ENCODE data around the gene KRT4.

The KRT4 gene

GRCh38 chr12:52821826-52822660, 8.1 kb upstream of the KRT4 start:
- no peak for DNase-seq (ENCODE audit: low spot score)

DNA sequence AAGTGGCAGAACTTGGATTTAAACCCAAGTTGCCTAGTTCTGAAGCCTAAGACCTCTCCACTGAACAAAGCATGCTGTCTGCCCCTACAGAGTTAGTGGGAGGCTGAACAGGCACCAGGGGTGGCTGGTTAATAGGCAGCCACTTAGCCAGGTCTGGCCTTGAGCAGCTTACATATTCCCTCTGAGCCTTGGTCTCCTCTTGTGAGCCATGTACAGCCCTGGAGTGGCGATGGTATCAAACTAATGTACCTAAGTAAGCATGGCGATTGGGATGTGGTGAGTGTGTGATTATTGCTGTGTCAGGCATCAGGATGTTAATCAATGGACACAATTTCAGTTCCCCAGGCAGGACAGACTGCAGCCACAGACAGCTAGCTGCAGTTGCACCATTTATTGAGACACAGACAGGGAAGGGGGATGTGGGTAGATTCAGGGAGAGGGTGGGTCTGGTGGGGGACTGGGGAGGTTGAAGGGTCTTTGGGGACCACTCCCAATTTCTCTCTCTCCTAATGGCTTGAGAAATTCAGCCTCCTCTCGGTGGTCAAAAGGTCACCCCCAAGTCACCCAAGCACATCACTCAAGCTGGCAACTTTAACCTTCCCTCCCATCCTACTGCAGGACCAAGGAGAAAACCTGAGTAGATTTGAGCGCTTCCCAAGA, 7.3 kb upstream of the KRT4 start:
- no peak for DNase-seq (ENCODE audit: low spot score)

DNA sequence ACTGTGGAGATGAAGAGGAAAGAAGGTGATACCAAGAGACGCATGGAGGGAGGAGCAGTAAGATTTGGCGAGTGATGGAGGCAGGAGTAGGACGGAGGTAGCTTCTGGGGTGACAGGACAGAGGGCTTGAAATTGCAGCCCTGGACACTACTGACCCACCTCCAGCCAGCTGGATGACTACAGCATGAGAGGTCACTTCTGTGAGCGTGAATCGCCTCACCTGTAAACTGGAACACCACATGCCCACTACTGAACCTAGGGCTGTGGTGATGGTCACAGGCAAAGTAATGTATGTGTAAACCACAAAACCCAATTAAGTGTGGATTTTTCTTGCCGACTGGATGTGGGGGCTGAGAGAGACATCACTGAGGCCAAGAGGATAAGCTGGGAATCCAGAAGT, 6.6 kb upstream of the KRT4 start:
- no peak for DNase-seq (ENCODE audit: low spot score)

GRCh38 chr12:52819731-52820510, 6.0 kb upstream of the KRT4 start:
- no peak for DNase-seq (ENCODE audit: low spot score)

GRCh38 chr12:52818887-52819420, 5.0 kb upstream of the KRT4 start:
- no peak for DNase-seq (ENCODE audit: low spot score)

DNA sequence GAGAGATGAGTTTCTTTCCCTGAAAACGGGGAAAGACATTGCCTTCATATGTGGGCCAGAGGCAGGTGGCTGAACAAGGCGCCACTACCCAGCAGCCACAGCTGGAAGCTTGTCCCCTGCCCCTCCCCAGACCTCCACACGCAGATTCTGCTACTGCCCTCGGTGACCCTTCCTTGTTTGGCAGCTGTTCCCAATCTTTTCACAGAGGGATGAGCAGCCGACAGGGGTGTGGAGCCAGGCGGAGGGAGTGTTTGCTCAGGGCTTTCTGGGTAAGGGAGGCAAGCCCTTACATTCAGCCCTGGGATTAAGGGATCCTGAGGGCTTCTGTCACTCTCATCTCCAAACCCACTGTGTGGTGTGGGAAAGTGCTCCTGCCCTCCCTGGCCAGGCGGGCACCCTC, 4.5 kb upstream of the KRT4 start:
- DNase-seq (ENCODE audit: low spot score), result no peak

GRCh38 chr12:52817699-52818238, 3.9 kb upstream of the KRT4 start:
- no peak for DNase-seq (ENCODE audit: low spot score)

GRCh38 chr12:52817003-52817698, 3.2 kb upstream of the KRT4 start:
- no peak for DNase-seq (ENCODE audit: low spot score)

- DNase-seq (ENCODE audit: low spot score), result no peak
These were observed 2.0 kb upstream of the KRT4 start for GRCh38 chr12:52815676-52816588.

DNA sequence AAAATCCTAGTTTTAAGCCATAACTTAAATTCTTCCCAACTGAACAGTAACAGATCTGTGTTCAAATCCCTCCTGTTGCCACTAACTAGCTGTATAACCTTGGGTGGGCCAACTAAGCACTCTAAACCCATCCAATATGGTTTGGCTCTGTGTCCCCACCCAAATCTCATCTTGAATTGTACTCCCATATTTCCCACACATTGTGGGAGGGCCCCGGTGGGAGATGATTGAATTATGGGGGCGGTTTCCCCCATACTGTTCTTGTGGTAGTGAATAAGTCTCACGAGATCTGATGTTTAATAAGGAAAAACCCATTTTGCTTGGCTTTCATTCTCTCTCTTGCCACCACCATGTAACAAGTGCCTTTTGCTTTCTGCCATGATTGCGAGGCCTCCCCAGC, 1.2 kb upstream of the KRT4 start:
- no peak for DNase-seq (ENCODE audit: low spot score)

GRCh38 chr12:52814710-52815155, 817 bp upstream of the KRT4 start:
- no peak for DNase-seq (ENCODE audit: low spot score)

- DNase-seq (ENCODE audit: low spot score), result no peak
These were observed 605 bp downstream of the KRT4 start for GRCh38 chr12:52813203-52813819.

- no peak for DNase-seq (ENCODE audit: low spot score)
These were observed 1.2 kb downstream of the KRT4 start for GRCh38 chr12:52812749-52813148.

- no peak for DNase-seq (ENCODE audit: low spot score)
These were observed 1.9 kb downstream of the KRT4 start for GRCh38 chr12:52812073-52812400.

DNA sequence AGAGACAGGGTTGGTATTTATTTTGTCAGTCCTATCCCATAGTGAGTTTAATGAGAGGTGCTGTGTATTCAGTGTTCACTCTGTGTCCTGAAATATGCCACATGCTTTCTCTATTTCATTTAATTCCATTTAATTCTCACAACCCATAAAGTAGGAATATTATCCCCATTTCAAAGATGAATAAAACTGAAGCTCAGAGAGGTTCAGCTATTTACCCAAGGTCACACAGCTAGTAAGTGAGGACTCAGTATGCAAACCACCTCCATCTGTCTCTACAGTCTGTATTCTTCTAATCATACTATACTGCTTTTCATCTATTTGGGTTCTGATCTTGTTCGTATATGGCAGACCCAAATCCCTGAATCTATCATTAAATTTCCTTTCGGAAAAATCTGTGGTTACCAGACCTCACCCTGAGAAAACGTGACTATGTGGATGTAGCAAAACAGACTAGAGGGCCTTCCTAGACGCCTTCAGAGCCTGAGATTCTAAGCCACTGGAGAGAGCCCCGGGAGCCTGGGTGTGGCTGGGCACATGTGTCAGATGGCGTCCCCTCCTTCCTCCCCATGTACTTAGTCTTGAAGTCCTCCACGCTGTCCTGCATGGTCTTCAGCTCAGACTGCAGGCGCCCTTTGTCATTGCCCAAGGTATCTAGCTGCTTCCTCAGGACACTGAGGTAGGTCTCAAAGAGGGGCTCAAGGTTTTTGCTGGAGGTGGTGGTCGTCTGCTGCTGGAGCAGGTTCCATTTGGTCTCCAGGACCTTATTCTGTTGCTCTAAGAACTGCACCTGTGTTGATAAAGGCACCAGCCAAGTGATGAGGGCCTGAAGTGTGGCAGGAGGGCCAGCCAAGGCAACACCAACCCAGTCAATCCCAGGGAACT, 2.5 kb downstream of the KRT4 start:
- no peak for DNase-seq (ENCODE audit: low spot score)

GRCh38 chr12:52810554-52810953, 3.4 kb downstream of the KRT4 start:
- no peak for DNase-seq (ENCODE audit: low spot score)

DNA sequence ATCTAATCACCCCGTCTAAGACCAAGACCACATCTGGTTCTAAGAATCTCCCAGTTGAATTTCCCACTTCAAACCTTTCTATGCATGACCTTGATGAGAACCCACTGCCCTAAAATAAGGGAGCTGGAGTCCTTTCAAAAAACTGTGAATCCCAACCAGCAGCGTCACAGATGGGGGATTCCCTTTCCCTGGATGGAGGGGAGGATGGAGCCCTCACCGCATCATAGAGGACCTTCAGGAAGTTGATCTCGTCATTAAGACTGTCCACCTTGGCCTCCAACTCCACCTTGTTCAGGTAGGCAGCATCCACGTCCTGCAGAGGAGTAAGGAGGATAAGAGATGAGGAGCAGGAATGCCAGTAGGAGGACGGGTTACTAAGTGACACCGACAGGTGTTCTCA, 4.8 kb downstream of the KRT4 start:
- no peak for DNase-seq (ENCODE audit: low spot score)

- DNase-seq (ENCODE audit: low spot score), result no peak
These were observed 5.2 kb downstream of the KRT4 start for GRCh38 chr12:52808573-52809160.
